ENCODE measurements around the gene SOX1.

GRCh38 chr13:112078216-112078615, 11.3 kb downstream of the SOX1 start:
- TF ChIP-seq TAF1 (IDR thresholded peaks at IDR 0.05; ENCODE audit: borderline replicate concordance, low read depth, low read length): no peak
- TF ChIP-seq NRF1 (IDR thresholded peaks at IDR 0.05; ENCODE audit: low read depth, low read length): no peak
- no peak for TF ChIP-seq CTCF (IDR thresholded peaks at IDR 0.05)
